ENCODE results near the gene ADRA2B. TPM values are rescaled to one million over a fixed set of nuclear protein-coding genes. Genes with fewer than 3 reads are reported as not detected.

ADRA2B gene
- total RNA-seq, 1 experiment from 2014 or later = 2.7 TPM

GRCh38 chr2:96124406-96125265 lies 8.3 kb upstream of the ADRA2B start:
- Histone ChIP-seq H4K91ac (ENCODE audit: insufficient read length, low read depth, low read length) (no peak overlapping the region), H3T11ph (ENCODE audit: low read length) (no peak overlapping the region), H3K79me2 (ENCODE audit: insufficient read depth, low read length) (no peaks in the 10 kb centered on the region), H2BK5ac (ENCODE audit: insufficient read length, low read length) (no peak overlapping the region), H2AK5ac (ENCODE audit: insufficient read length, low read length) (no peak overlapping the region), H4K5ac (ENCODE audit: insufficient read length, low read depth, low read length) (no peak overlapping the region), H2BK120ac (ENCODE audit: low read depth, low read length, poor library complexity, severe bottlenecking) (no peak overlapping the region), H3K9ac (ENCODE audit: extremely low read depth, insufficient read length, low read length) (no peak overlapping the region), H3K27me3 (ENCODE audit: insufficient read depth, low read length) (no peaks in the 10 kb centered on the region), H3K27ac (ENCODE audit: insufficient read length, low read depth, low read length) (no peak overlapping the region), H3K56ac (ENCODE audit: insufficient read length, low read depth, low read length) (no peak overlapping the region), H4K20me1 (ENCODE audit: control insufficient read depth, insufficient read depth, insufficient read length) (no peaks in the 10 kb centered on the region), H4K8ac (replicated peaks; ENCODE audit: insufficient read length, low read depth, low read length) (no peak overlapping the region), H2AFZ (ENCODE audit: low read length) (no peak overlapping the region), H3K14ac (ENCODE audit: insufficient read depth, low read length) (no peak overlapping the region), H3K4me2 (ENCODE audit: insufficient read depth, insufficient read length, low read length) (no peak overlapping the region), H2BK20ac (ENCODE audit: low read depth, low read length, poor library complexity, severe bottlenecking) (no peak overlapping the region), H2BK15ac (ENCODE audit: low read depth, low read length) (no peak overlapping the region), H3K9me3 (ENCODE audit: control insufficient read depth, low read depth, low read length) (no peaks in the 10 kb centered on the region), H3K4ac (ENCODE audit: low read depth, low read length) (no peak overlapping the region), H3K23ac (ENCODE audit: insufficient read length, low read depth, low read length) (no peak overlapping the region), H3K79me1 (ENCODE audit: insufficient read depth, low read depth, low read length, poor library complexity, severe bottlenecking) (no peaks in the 10 kb centered on the region), H3K4me1 (ENCODE audit: insufficient read depth, low read length) (no peaks in the 10 kb centered on the region), H3K18ac (ENCODE audit: insufficient read length, low read depth, low read length) (no peak overlapping the region), H3K23me2 (ENCODE audit: insufficient read length, low read depth, low read length, poor library complexity, severe bottlenecking) (no peaks in the 10 kb centered on the region), H2BK12ac (ENCODE audit: insufficient read length, low read depth, low read length) (no peak overlapping the region)
- H3K4me3 Mint-ChIP-seq = no peak overlapping the region
- no peak for DNase-seq
- no peak overlapping the region for H3K27ac Mint-ChIP-seq
- H3K36me3 Mint-ChIP-seq (ENCODE audit: insufficient read depth in 1 of 3, low read depth in 3 of 3) = no peaks in the 10 kb centered on the region; a peak in 1 of 7 replicates
- WGBS (ENCODE audit: extremely low coverage, insufficient read length, low lambda C conversion rate) = no CpG with 5 or more reads among the region's 14 CpGs
- no peak for TF ChIP-seq CTCF (conservative IDR thresholded peaks at IDR 0.05)
- H3K9me3 Mint-ChIP-seq = no peaks in the 10 kb centered on the region
- H3K27me3 Mint-ChIP-seq (ENCODE audit: low read depth) = peaks cover 40% of the 10 kb centered on the region
- H3K4me1 Mint-ChIP-seq = peaks cover 8 to 10% of the 10 kb centered on the region in 2 experiments

All from H9 (cell line).